HEK293T (cell line): ENCODE data around the gene TBC1D19.

Experiments
- ARNT ChIP-seq: fragments of 450-650 bp; IDR thresholded peaks from 2 replicates; pipeline ENCODE4 v1.6.1; 2017; ENCODE audit warnings: mild to moderate bottlenecking
- BHLHE40 ChIP-seq: fragments of 450-650 bp; IDR thresholded peaks from 2 replicates; pipeline ENCODE4 v1.6.1; 2016; ENCODE audit warnings: mild to moderate bottlenecking, moderate library complexity, borderline replicate concordance
- ELF4 ChIP-seq: fragments of 450-650 bp; IDR thresholded peaks from 2 replicates; pipeline ENCODE4 v1.6.1; 2017; ENCODE audit warnings: antibody characterized with exemption
- FOXA1 ChIP-seq: fragments of 450-650 bp; IDR thresholded peaks from 2 replicates; pipeline ENCODE4 v1.6.1; 2016; ENCODE audit warnings: mild to moderate bottlenecking
- FOXK2 ChIP-seq: fragments of 450-650 bp; IDR thresholded peaks from 2 replicates; pipeline ENCODE4 v1.6.1; 2016; ENCODE audit warnings: mild to moderate bottlenecking
- FOXM1 ChIP-seq: fragments of 450-650 bp; IDR thresholded peaks from 2 replicates; pipeline ENCODE4 v1.6.1; 2017; ENCODE audit warnings: mild to moderate bottlenecking, borderline replicate concordance
- HDGF ChIP-seq: fragments of 450-650 bp; IDR thresholded peaks from 2 replicates; pipeline ENCODE4 v1.6.1; 2017; ENCODE audit warnings: antibody characterized with exemption, borderline replicate concordance
- L3MBTL2 ChIP-seq: fragments of 450-650 bp; conservative IDR thresholded peaks from 2 replicates; pipeline ENCODE4 v1.6.1; 2016; ENCODE audit warnings: mild to moderate bottlenecking
- NFRKB ChIP-seq: fragments of 450-650 bp; IDR thresholded peaks from 2 replicates; pipeline ENCODE4 v1.6.1; 2016; ENCODE audit warnings: mild to moderate bottlenecking, moderate library complexity
- SP1 ChIP-seq: fragments of 450-650 bp; IDR thresholded peaks from 2 replicates; pipeline ENCODE4 v1.6.1; 2017
- SUZ12 ChIP-seq: fragments of 450-650 bp; IDR thresholded peaks from 2 replicates; pipeline ENCODE4 v1.6.1; 2016; ENCODE audit warnings: mild to moderate bottlenecking
- TARDBP ChIP-seq: fragments of 450-650 bp; IDR thresholded peaks from 2 replicates; pipeline ENCODE4 v1.6.1; 2016
- ZNF384 ChIP-seq: fragments of 450-650 bp; IDR thresholded peaks from 2 replicates; pipeline ENCODE4 v1.6.1; 2016
- TF ChIP-seq, protein P1 (sequence below): fragments of 450-650 bp; IDR thresholded peaks from 2 replicates; pipeline ENCODE4 v1.6.1; 2016

DNA sequence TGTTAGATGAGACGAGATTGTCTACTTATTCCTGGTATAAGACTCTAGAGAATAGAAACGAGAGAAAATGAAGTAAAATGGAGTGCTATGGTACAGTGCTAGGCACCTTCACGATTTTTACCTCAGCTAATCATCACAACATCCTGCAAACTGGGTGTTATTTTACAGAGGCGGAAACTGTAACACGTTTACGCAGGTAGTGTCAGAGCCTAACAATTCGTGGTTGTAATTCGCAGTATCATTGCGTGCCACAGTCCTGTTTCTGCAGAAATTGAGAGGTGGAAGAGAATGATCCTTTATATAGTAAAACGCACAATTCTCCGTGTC lies 383 bp upstream of the TBC1D19 start:
- TF ChIP-seq FOXK2 (no peak), FOXM1 (no peak), FOXA1 (no peak), SP1 (no peak), SUZ12 (no peak), BHLHE40 (no peak), NFRKB (no peak), ZNF384 (no peak), TARDBP (no peak), HDGF (no peak), L3MBTL2 (no peak), ARNT (no peak), ELF4 (no peak)
- TF ChIP-seq, protein P1, sequence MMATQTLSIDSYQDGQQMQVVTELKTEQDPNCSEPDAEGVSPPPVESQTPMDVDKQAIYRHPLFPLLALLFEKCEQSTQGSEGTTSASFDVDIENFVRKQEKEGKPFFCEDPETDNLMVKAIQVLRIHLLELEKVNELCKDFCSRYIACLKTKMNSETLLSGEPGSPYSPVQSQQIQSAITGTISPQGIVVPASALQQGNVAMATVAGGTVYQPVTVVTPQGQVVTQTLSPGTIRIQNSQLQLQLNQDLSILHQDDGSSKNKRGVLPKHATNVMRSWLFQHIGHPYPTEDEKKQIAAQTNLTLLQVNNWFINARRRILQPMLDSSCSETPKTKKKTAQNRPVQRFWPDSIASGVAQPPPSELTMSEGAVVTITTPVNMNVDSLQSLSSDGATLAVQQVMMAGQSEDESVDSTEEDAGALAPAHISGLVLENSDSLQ = no peak
